GM18951 (cell line): ENCODE results near the gene NPAS1.

Experiments
- POLR2A ChIP-seq: IDR thresholded peaks from 4 replicates; pipeline ENCODE4 v1.6.1; 2011; ENCODE audit warnings: mild to moderate bottlenecking; ENCODE audit not compliant: insufficient read length, insufficient read depth; ENCODE audit errors: extremely low read depth
- in situ Hi-C: fragments of 300-500 bp; cut with MboI; formaldehyde crosslinking; loops from one replicate; pipeline ENCODE4 v1.12.0; 2022; ENCODE audit warnings: low sequenced_read_pairs, mixed read lengths, inconsistent platforms; ENCODE audit not compliant: unreplicated experiment

The NPAS1 gene, protein sequence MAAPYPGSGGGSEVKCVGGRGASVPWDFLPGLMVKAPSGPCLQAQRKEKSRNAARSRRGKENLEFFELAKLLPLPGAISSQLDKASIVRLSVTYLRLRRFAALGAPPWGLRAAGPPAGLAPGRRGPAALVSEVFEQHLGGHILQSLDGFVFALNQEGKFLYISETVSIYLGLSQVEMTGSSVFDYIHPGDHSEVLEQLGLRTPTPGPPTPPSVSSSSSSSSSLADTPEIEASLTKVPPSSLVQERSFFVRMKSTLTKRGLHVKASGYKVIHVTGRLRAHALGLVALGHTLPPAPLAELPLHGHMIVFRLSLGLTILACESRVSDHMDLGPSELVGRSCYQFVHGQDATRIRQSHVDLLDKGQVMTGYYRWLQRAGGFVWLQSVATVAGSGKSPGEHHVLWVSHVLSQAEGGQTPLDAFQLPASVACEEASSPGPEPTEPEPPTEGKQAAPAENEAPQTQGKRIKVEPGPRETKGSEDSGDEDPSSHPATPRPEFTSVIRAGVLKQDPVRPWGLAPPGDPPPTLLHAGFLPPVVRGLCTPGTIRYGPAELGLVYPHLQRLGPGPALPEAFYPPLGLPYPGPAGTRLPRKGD

DNA sequence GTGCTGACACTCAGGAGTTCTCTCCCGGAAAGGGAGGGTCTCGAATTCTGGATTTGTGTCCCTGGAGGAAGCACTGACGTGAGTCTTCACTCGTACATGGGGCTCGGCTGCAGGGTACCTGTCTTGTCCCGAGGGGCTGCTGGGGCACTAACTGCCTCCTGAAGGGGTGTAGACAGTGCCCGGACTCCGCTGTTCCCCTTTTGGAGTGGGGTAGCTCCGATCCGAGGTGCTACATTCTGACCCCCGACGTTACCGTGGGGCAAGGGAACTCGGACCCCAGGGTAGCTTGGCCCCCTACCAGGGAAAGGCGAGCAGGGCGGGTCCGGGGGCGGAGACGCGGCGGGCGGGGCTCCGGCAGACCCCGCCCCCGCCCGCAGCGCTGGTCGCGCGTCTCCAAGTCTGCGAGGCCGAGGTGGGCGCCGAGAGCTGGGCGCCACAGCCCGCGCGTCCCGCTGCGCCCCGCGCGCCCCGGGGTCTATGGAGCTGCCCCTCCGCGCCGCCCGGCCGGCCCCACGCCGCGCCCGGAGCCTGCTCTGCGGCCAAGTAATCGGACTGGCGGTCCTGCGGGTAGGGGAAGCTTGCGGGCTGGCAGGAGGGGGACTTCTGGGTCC lies at the start of gene NPAS1:
Gene NPAS1 (plus strand): TSS at position 407 of the 611 bp plus-strand sequence. CDS start 1,211 bp downstream, outside the sequence.
- in situ Hi-C loops: no loop called here
- TF ChIP-seq POLR2A: no peak

DNA sequence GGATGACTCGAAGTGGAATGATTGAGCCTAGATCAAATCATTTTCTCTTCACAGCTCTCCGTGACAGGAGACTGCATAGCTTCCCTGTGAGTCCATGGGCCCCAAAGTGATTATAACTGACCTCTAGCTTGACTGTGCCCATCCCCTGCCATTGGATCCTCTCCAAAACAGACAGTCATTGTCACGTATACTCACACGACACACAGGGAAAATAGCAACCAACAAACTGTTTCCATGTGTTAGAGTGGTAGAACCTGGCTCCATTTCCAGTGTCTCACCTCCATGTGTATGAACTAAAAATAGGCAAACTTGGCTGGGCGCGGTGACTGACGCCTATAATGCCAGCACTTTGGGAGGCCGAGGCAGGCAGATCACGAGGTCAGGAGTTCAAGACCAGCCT lies 48.8 kb upstream of the NPAS1 start:
- in situ Hi-C loops: no loop called here
- TF ChIP-seq POLR2A: no peak

DNA sequence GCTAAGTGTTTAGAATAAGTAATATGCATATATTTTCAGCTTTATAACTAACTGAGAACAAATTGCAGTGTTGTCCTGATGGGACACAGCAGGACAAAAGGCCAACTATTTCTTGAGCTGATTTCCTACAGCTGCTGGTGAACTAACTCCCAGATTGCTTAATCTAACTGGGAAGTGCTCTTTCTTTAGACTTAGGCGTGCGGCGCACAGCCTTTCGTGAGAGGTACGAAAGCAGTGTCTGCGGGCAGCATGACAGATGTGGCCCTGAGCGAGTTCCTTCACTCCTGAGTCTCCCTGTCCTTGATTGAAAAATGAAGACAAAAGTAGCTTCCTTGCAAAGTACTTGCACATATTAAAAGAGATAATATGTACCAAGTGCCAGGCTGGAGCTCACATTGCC lies 47.3 kb upstream of the NPAS1 start:
- TF ChIP-seq POLR2A: no peak
- in situ Hi-C loops: no loop called here

DNA sequence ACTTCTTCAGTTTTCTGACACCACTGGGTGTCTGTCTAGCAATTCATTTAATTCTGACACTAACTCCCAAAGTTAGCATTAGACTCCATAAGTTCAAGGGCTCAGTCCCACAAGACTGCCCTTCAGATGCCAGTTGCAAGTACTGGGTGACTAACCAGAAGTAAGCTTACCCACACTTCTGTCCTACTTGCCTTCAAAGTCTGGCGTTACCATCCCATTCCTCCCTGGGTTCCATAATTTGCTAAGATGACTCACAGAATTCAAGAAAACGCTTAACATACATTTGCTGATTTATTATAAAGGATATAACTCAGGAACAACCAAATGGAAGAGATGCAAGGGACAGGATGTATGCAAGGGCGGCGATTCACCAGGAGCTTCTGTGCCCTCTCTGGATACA lies 45.5 kb upstream of the NPAS1 start:
- no peak for TF ChIP-seq POLR2A
- in situ Hi-C loops: no loop called here

DNA sequence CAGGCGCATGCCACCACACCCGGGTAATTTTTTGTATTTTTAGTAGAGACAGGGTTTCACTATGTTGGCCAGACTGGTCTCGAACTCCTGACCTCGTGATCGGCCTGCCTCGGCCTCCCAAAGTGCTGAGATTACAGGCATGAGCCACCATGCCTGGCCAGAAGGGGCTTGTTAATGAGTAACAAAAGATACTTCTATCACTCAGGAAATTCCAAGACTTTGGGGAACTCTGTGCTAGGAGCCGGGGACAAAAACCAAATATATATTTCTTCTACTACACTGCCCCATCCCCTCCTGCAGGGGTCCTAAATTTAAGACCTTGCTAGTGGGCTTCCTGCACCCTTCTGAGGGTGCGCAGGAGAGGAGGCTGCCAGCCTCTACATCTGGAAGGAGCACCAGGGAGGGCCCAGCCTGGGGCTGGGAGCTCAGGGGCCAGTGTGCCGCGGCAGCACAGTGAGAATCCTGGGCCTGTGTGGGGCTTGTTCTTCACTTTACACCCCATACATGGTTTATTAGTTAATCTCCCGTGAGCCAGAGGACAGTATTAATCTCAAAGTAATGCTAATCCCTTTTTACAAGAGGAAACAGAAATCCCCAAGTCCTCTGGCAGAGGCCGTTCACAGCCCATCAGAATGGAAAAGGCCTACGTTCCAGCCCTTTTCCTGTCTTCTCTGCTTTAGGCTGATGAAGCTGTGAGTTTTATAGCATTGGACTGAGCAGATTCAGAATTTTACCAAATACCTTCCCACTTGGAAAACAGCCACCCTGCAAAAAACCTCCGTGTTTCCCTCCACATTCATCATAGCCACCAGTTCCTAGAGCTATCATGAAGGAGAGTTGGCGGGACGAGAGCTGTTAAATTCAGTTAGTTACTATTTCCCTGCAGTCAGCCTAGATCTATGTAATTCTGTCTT lies 44.4 kb upstream of the NPAS1 start:
- in situ Hi-C loops: loop anchor here (25.0 kb wide), 1 partner anchor 213 kb away; no protein-coding TSS in a partner anchor
- no peak for TF ChIP-seq POLR2A

DNA sequence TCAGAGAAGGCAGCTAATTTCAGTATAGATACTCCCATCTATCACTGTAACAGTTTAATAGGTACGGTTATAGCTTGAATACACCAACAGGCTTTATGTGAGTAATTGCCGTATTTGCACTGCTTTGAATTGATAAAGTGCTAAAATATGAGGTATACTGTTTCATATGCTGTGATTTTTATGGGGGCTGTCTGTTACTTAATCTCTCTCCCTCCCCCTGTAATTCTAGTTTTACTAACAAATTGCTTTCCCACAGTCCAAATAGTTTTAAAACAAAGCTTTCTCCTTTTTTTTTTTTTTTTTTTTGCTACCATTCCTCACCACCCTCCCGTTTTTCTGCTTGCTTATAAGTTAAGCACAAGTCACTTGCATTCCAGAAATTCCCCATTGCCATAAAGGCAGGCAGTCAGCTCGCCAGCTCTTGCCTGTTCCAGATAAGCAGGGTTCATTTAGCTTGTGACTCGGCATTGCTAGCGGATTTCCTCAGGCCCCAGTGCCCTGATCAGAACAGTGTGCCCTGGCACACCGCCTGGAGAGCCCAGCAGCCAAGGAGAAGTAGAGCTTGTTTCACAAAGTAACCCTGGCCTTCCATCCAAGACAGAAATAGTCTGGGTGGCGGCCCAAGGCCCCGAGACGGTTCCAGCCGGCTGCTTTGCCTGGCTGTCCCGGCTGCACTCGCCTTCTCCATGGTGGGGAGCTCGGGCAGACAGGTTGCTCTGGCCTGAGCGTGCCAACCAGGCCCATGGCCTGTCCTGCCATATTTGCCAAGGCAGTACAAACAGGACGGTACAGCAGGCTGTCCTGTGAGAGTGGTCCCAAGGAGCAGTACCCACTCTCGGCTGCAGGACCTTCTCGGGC lies 43.5 kb upstream of the NPAS1 start:
- in situ Hi-C loops: loop anchor here (25.0 kb wide), 1 partner anchor 214 kb away; no protein-coding TSS in a partner anchor
- no peak for TF ChIP-seq POLR2A

DNA sequence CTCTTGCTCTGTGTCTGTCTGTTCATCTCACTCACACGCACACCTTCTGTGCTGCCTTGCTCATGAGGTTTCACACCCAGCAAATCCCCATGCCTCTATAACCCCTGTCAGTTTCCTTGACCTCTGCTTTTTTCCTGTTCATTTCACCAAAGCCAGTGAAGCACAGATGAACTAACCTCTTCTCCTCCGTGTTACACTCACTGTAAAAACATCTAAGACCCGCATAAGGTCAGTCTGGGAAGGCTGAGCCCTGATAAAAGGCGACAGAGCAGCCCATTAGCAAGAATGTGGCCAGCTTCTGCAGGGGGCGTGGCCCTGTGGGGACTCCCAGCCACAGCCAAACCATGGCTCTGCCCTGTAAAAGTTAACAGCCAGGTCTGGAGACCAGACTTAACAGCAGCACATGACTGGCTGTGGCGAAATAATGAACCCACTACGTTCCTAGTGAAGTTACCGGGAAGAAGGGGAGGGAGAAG lies 42.8 kb upstream of the NPAS1 start:
- TF ChIP-seq POLR2A: no peak
- in situ Hi-C loops: loop anchor here (25.0 kb wide), 1 partner anchor 215 kb away; no protein-coding TSS in a partner anchor

DNA sequence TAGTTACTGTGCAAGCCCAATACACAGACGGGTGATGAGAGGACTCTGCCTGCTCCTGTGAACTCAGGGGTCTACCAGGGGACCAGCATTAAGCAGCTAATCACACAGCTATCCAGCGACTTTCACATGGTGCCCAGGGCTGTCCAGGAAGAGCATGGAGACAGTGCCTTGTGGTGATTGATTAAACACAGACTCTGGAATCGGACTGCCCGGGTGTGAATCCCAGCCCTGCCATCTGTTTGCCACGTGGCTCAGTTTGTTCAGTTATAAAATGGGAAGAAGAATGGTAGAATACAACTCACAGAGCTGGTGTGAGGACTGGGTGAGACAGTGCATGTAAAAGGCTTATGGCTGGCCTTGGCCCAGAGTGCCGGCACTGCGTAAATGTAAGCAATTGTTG lies 42.1 kb upstream of the NPAS1 start:
- no peak for TF ChIP-seq POLR2A
- in situ Hi-C loops: loop anchor here (25.0 kb wide), 1 partner anchor 215 kb away; no protein-coding TSS in a partner anchor

DNA sequence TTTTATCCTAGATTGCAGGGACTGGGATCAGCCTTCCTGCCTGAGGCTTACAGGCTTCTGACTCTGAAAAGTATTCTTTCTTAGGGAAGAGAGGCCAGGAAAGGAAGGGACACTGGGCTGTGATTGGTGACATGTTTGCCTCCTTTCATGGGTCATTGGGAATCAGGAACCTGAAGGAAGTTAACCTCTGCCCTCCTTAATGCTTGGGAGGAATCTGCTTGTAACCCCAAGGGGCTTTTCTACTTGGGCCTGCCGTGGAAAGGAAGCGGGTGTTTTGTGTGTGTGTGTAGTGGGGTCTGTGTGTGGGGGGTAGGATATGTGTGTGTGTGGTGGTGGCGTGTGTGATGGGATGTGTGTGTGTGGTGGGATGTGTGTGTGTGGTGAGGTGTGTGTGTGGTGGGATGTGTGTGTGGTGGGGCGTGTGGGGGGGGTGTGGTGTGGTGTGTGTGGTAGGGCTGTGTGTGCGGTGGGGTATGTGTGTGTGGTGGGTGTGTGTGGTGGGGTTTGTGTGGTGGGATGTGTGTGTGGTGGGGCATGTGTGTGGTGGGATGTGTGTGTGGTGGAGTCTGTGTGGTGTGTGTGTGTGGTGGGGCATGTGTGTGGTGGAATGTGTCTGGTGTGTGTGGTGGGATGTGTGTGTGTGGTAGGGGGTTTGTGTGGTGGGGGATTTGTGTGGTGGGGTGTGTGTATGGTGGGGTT lies 41.3 kb upstream of the NPAS1 start:
- no peak for TF ChIP-seq POLR2A
- in situ Hi-C loops: loop anchor here (25.0 kb wide), 1 partner anchor 216 kb away; no protein-coding TSS in a partner anchor

DNA sequence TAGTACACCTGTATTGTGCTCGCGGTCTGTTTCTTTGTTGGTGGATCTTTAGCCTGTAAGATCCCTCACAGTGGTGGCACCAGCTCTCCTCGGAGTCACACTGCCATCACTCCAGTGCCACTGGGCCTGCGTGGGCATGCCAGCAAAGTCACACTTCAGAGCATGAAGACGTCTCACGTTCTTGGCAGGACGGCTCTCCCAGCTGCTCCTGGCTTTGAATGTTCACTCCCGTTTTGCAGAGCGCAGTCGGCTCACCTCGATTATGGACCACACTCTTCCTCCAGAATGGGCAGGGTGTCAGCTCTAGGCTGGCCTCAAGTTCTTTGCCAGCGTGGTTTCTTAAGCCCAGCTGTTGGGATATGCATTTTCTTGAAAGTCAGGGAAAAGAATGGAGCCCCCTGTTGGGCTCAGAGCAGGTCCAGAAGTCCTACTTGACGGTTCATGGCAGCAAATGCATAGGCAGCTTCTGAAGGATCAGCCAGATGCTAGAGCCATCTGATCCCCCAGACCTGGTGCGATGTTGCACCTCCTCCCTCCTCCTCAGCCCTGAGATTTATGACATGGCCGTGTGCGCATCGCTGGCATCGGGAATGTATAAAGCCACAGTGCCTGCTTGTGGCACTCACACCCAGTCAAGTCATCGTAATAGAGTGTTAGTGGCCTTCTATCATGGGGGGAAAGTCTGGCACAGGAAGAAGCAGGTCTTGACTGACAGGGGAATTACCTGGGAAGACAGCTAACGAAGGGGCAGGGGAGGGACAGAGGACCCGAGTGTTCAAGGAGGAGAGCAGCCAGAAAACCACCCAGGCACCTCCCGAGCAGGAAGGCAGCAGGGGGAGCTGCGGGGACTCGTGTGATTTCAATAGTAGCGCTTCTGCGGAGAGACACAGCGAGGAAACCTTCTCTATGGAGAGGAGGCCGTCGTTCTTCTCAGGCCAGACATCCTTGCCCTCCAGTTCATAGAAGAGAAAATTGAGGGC lies 40.2 kb upstream of the NPAS1 start:
- in situ Hi-C loops: loop anchor here (25.0 kb wide), 1 partner anchor 217 kb away; no protein-coding TSS in a partner anchor
- TF ChIP-seq POLR2A: no peak
